K562 (cell line): ENCODE measurements around the gene SLX9. TPM values are rescaled to one million over a fixed set of nuclear protein-coding genes. Genes with fewer than 3 reads are reported as not detected.

Source experiments
- ATAC-seq: fragments of 200-7000 bp; cut with Tn5 transposase; 3 replicates; pipeline ENCODE4 v1.9.1; 2020; ENCODE audit warnings: moderate library complexity
- BruUV-seq: library from RNA; stranded (reverse); fragments of 400-500 nt; replicated peaks from 2 replicates; lab custom pipeline; 2021; lab: Mats Ljungman, UMichigan
- CTCF ChIA-PET: fragments of 300-600 bp; formaldehyde crosslinking; extraction: SDS; loops from one replicate; lab custom pipeline; 2021; ENCODE audit warnings: low intra/inter-chr PET ratio; lab: Yijun Ruan, JAX
- POLR2A ChIA-PET: fragments of 300-600, 350-650 bp; sonication (Branson Sonifier 250); formaldehyde crosslinking; extraction: SDS; loops from one replicate; lab custom pipeline; 2021; ENCODE audit warnings: antibody characterized with exemption, inconsistent platforms; lab: Yijun Ruan, JAX
- DNase-seq, 4 experiments: peaks; one replicate each; pipeline versions ENCODE4 v3.0.0 to v3.0.0-alpha.2; 2011 to 2018; ENCODE audit warnings: low spot score in 3 of 4, mixed read lengths in 3 of 4; ENCODE audit errors: extremely low read depth in 1 of 4
- FAIRE-seq: peaks from 2 replicates; lab custom pipeline; 2011; peaks lifted over from hg19 to GRCh38; lab: Jason Lieb, UNC
- H2AFZ ChIP-seq: 2 replicates; pipeline ENCODE4 v1.6.0; 2011; ENCODE audit warnings: low read depth, low read length, control low read depth, inconsistent platforms
- H3K27ac ChIP-seq: fragments of 200-600 bp; 3 replicates; pipeline ENCODE4 v1.8.0; 2011; ENCODE audit warnings: low read depth, mild to moderate bottlenecking, control low read depth, inconsistent platforms, low read length, moderate library complexity, mixed read lengths; ENCODE audit errors: extremely low read depth
- H3K27me3 ChIP-seq, 2 experiments: fragments of 300-600 bp in 1 of 2; 2 replicates in 1 of 2; 3 replicates in 1 of 2; pipeline versions ENCODE4 v1.6.0 to v1.8.0; 2011; ENCODE audit warnings: inconsistent platforms in 2 of 2, low read length in 2 of 2, mild to moderate bottlenecking in 1 of 2, mixed read lengths in 1 of 2, moderate library complexity in 1 of 2; ENCODE audit not compliant: control insufficient read depth in 2 of 2, insufficient read depth in 2 of 2
- H3K36me3 ChIP-seq: fragments of 300-600 bp; 3 replicates; pipeline ENCODE4 v1.8.0; 2011; ENCODE audit warnings: mild to moderate bottlenecking, low read length, inconsistent platforms; ENCODE audit not compliant: control insufficient read depth, insufficient read depth
- H3K4me1 ChIP-seq, 2 experiments: fragments of 200-600 bp in 1 of 2; replicated peaks in 1 of 2; 2 replicates in 1 of 2; 3 replicates in 1 of 2; pipeline versions ENCODE4 v1.5.1 to v1.8.0; 2011; ENCODE audit warnings: inconsistent platforms in 2 of 2, low read length in 2 of 2, mild to moderate bottlenecking in 1 of 2, mixed read lengths in 1 of 2, moderate library complexity in 1 of 2; ENCODE audit not compliant: control insufficient read depth in 2 of 2, insufficient read depth in 2 of 2
- H3K4me2 ChIP-seq: 2 replicates; pipeline ENCODE4 v1.6.1; 2011; ENCODE audit warnings: low read length, control low read depth, inconsistent platforms, mixed read lengths; ENCODE audit not compliant: insufficient read depth
- H3K4me3 ChIP-seq: fragments of 200-600 bp; sonication (generic), shearing (Covaris generic); 2 replicates; pipeline ENCODE4 v1.5.1; 2016; ENCODE audit warnings: control low read depth, inconsistent platforms
- H3K79me2 ChIP-seq: fragments of 200-600 bp; 3 replicates; pipeline ENCODE4 v1.8.0; 2011; ENCODE audit warnings: low read length, inconsistent platforms; ENCODE audit not compliant: control insufficient read depth, insufficient read depth
- H3K9ac ChIP-seq, 2 experiments: 2 replicates each; pipeline versions ENCODE4 v1.6.0 to v1.6.1; 2011; ENCODE audit warnings: low read depth in 2 of 2, low read length in 2 of 2, control low read depth in 1 of 2, inconsistent platforms in 1 of 2, mild to moderate bottlenecking in 1 of 2, mixed read lengths in 1 of 2; ENCODE audit not compliant: insufficient read depth in 1 of 2
- H3K9me1 ChIP-seq: one replicate; pipeline ENCODE4 v1.6.0; 2011; ENCODE audit warnings: inconsistent platforms, mild to moderate bottlenecking, low read length, moderate library complexity; ENCODE audit not compliant: control insufficient read depth, insufficient read depth
- H3K9me3 ChIP-seq: replicated peaks from 2 replicates; pipeline ENCODE4 v1.5.1; 2011; ENCODE audit warnings: low read depth, low read length, inconsistent platforms; ENCODE audit not compliant: control insufficient read depth, insufficient read depth
- H4K20me1 ChIP-seq: replicated peaks from 2 replicates; pipeline ENCODE4 v1.6.1; 2011; ENCODE audit warnings: low read length, inconsistent platforms, mixed read lengths; ENCODE audit not compliant: control insufficient read depth, insufficient read depth
- CHAMP1 ChIP-seq: fragments of 450-650 bp; IDR thresholded peaks from 2 replicates; pipeline ENCODE4 v1.6.1; 2016; ENCODE audit warnings: mild to moderate bottlenecking
- POLR2G ChIP-seq: fragments of 200-400 bp; formaldehyde crosslinking; IDR thresholded peaks from 2 replicates; pipeline ENCODE4 v1.6.1; 2017; ENCODE audit warnings: low read depth, mild to moderate bottlenecking, antibody characterized with exemption, low read length, moderate library complexity
- WGBS: fragments of 100-300 bp; shearing (Covaris generic); methylation state at CpG from one replicate; pipeline ENCODE4 v1.1.6; 2016; ENCODE audit warnings: low coverage, mixed read lengths; ENCODE audit not compliant: insufficient coverage; ENCODE audit errors: missing lambda C conversion rate; 5-methylcytosine and 5-hydroxymethylcytosine counted together
- in situ Hi-C: fragments of 300-500 bp; cut with MboI; formaldehyde crosslinking; loops from 4 replicates; pipeline ENCODE4 v1.15.0; 2018; ENCODE audit warnings: inconsistent platforms, mixed read lengths
- intact Hi-C: fragments of 100-400 bp; cut with micrococcal nuclease; formaldehyde crosslinking; loops from 2 replicates; pipeline ENCODE4 v1.14.2; 2022
- polyA plus RNA-seq, 8 experiments: library from polyadenylated mRNA; depleted of rRNA in 4 of 8; stranded (reverse) in 5 of 8; unstranded in 3 of 8; fragments of >200 nt; fragmentation: Nextera tagmentation in 2 of 8; fragmentation: Illumina TruSeq in 1 of 8; extraction: Ambion mirVana in 2 of 8; extraction: Trizol in 1 of 8; gene quantifications; 2 replicates each; pipeline versions ENCODE4 v1.2.1 to v1.2.3, GENCODE V29; 2011 to 2014; ENCODE audit warnings: inconsistent platforms in 1 of 8, missing spikeins in 1 of 8
- total RNA-seq, 7 experiments: library from RNA; depleted of rRNA in 6 of 7; stranded (reverse); fragments of >200 nt in 6 of 7; fragmentation: Illumina TruSeq in 2 of 7; extraction: Trizol in 2 of 7; gene quantifications; 2 replicates each; pipeline versions ENCODE4 v1.2.1 to v1.2.3, GENCODE V29; 2011 to 2021; ENCODE audit warnings: low replicate concordance in 1 of 7

SLX9 gene
- total and polyA plus RNA-seq, 9 of the 15 experiments (the other 6 are each of a cell fraction or from before 2014, with no cell fraction given), result 1.2 to 75.5 (median 16.5) TPM

GRCh38 chr21:44959376-44960091 lies 19.7 kb downstream of the SLX9 start:
- TF ChIP-seq CHAMP1, result no peak
- peak; percentile 24; the same call in 1 of the 2 replicates for TF ChIP-seq POLR2G
- Histone ChIP-seq H3K4me3 (no peak overlapping the region), H3K9me3 (no peaks in the 10 kb centered on the region), H3K4me2 (no peak overlapping the region), H3K9ac (no peak overlapping the region), H3K27ac (no peak overlapping the region), H3K79me2 (peaks cover 53% of the 10 kb centered on the region), H4K20me1 (peaks cover 13% of the 10 kb centered on the region), H2AFZ (no peak overlapping the region), H3K9me1 (no peaks in the 10 kb centered on the region), H3K4me1 (peaks cover 0 to 22% of the 10 kb centered on the region in 2 experiments; a peak in 1 of 5 replicates), H3K27me3 (no peaks in the 10 kb centered on the region), H3K36me3 (peaks cover 91% of the 10 kb centered on the region)
- intact Hi-C loops (no loop called here), in situ Hi-C loops (loop anchor here (10.0 to 25.0 kb wide), 2 partner anchors 485 to 878 kb away; no protein-coding TSS in a partner anchor)
- WGBS, result 94% methylated on average over 23 of the region's 26 CpGs
- CTCF ChIA-PET, result no interaction called here
- no peak for ATAC-seq
- POLR2A ChIA-PET, result interaction anchor here (0.6 to 1.0 kb wide), 3 partner anchors 10 to 30 kb away, joined by 3 read pairs; no protein-coding TSS in a partner anchor
- DNase-seq, result no peak
- no TSS peak for BruUV-seq
- no peak for FAIRE-seq
